HEK293T (cell line): ENCODE measurements around the gene ATP13A2.

ENCODE experiments used
- CTCF ChIA-PET: fragments of 350-600 bp; formaldehyde crosslinking; extraction: SDS; loops from one replicate; lab custom pipeline; 2021; ENCODE audit warnings: antibody characterized with exemption, inconsistent platforms; lab: Yijun Ruan, JAX
- POLR2A ChIA-PET: fragments of 350-600 bp; formaldehyde crosslinking; extraction: SDS; loops from one replicate; lab custom pipeline; 2020; ENCODE audit warnings: antibody characterized with exemption, inconsistent platforms; lab: Yijun Ruan, JAX
- DNase-seq: peaks from one replicate; pipeline ENCODE4 v3.0.0; 2012; ENCODE audit warnings: mixed read lengths; ENCODE audit errors: extremely low spot score
- ARNT ChIP-seq: fragments of 450-650 bp; IDR thresholded peaks from 2 replicates; pipeline ENCODE4 v1.6.1; 2017; ENCODE audit warnings: mild to moderate bottlenecking
- BHLHE40 ChIP-seq: fragments of 450-650 bp; IDR thresholded peaks from 2 replicates; pipeline ENCODE4 v1.6.1; 2016; ENCODE audit warnings: mild to moderate bottlenecking, moderate library complexity, borderline replicate concordance
- CTBP1 ChIP-seq: fragments of 450-650 bp; IDR thresholded peaks from 2 replicates; pipeline ENCODE4 v1.6.1; 2016; ENCODE audit warnings: borderline replicate concordance
- ELF4 ChIP-seq: fragments of 450-650 bp; IDR thresholded peaks from 2 replicates; pipeline ENCODE4 v1.6.1; 2017; ENCODE audit warnings: antibody characterized with exemption
- FOXA1 ChIP-seq: fragments of 450-650 bp; IDR thresholded peaks from 2 replicates; pipeline ENCODE4 v1.6.1; 2016; ENCODE audit warnings: mild to moderate bottlenecking
- FOXK2 ChIP-seq: fragments of 450-650 bp; IDR thresholded peaks from 2 replicates; pipeline ENCODE4 v1.6.1; 2016; ENCODE audit warnings: mild to moderate bottlenecking
- FOXM1 ChIP-seq: fragments of 450-650 bp; IDR thresholded peaks from 2 replicates; pipeline ENCODE4 v1.6.1; 2017; ENCODE audit warnings: mild to moderate bottlenecking, borderline replicate concordance
- HDGF ChIP-seq: fragments of 450-650 bp; IDR thresholded peaks from 2 replicates; pipeline ENCODE4 v1.6.1; 2017; ENCODE audit warnings: antibody characterized with exemption, borderline replicate concordance
- L3MBTL2 ChIP-seq: fragments of 450-650 bp; conservative IDR thresholded peaks from 2 replicates; pipeline ENCODE4 v1.6.1; 2016; ENCODE audit warnings: mild to moderate bottlenecking
- LEF1 ChIP-seq: fragments of 450-650 bp; IDR thresholded peaks from 2 replicates; pipeline ENCODE4 v1.6.1; 2017; ENCODE audit warnings: mild to moderate bottlenecking, borderline replicate concordance
- NFRKB ChIP-seq: fragments of 450-650 bp; IDR thresholded peaks from 2 replicates; pipeline ENCODE4 v1.6.1; 2016; ENCODE audit warnings: mild to moderate bottlenecking, moderate library complexity
- SP1 ChIP-seq: fragments of 450-650 bp; IDR thresholded peaks from 2 replicates; pipeline ENCODE4 v1.6.1; 2017
- SUZ12 ChIP-seq: fragments of 450-650 bp; IDR thresholded peaks from 2 replicates; pipeline ENCODE4 v1.6.1; 2016; ENCODE audit warnings: mild to moderate bottlenecking
- TARDBP ChIP-seq: fragments of 450-650 bp; IDR thresholded peaks from 2 replicates; pipeline ENCODE4 v1.6.1; 2016
- ZNF384 ChIP-seq: fragments of 450-650 bp; IDR thresholded peaks from 2 replicates; pipeline ENCODE4 v1.6.1; 2016
- TF ChIP-seq, protein P1 (sequence below): fragments of 450-650 bp; IDR thresholded peaks from 2 replicates; pipeline ENCODE4 v1.6.1; 2016

The ATP13A2 gene, protein sequence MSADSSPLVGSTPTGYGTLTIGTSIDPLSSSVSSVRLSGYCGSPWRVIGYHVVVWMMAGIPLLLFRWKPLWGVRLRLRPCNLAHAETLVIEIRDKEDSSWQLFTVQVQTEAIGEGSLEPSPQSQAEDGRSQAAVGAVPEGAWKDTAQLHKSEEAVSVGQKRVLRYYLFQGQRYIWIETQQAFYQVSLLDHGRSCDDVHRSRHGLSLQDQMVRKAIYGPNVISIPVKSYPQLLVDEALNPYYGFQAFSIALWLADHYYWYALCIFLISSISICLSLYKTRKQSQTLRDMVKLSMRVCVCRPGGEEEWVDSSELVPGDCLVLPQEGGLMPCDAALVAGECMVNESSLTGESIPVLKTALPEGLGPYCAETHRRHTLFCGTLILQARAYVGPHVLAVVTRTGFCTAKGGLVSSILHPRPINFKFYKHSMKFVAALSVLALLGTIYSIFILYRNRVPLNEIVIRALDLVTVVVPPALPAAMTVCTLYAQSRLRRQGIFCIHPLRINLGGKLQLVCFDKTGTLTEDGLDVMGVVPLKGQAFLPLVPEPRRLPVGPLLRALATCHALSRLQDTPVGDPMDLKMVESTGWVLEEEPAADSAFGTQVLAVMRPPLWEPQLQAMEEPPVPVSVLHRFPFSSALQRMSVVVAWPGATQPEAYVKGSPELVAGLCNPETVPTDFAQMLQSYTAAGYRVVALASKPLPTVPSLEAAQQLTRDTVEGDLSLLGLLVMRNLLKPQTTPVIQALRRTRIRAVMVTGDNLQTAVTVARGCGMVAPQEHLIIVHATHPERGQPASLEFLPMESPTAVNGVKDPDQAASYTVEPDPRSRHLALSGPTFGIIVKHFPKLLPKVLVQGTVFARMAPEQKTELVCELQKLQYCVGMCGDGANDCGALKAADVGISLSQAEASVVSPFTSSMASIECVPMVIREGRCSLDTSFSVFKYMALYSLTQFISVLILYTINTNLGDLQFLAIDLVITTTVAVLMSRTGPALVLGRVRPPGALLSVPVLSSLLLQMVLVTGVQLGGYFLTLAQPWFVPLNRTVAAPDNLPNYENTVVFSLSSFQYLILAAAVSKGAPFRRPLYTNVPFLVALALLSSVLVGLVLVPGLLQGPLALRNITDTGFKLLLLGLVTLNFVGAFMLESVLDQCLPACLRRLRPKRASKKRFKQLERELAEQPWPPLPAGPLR

DNA sequence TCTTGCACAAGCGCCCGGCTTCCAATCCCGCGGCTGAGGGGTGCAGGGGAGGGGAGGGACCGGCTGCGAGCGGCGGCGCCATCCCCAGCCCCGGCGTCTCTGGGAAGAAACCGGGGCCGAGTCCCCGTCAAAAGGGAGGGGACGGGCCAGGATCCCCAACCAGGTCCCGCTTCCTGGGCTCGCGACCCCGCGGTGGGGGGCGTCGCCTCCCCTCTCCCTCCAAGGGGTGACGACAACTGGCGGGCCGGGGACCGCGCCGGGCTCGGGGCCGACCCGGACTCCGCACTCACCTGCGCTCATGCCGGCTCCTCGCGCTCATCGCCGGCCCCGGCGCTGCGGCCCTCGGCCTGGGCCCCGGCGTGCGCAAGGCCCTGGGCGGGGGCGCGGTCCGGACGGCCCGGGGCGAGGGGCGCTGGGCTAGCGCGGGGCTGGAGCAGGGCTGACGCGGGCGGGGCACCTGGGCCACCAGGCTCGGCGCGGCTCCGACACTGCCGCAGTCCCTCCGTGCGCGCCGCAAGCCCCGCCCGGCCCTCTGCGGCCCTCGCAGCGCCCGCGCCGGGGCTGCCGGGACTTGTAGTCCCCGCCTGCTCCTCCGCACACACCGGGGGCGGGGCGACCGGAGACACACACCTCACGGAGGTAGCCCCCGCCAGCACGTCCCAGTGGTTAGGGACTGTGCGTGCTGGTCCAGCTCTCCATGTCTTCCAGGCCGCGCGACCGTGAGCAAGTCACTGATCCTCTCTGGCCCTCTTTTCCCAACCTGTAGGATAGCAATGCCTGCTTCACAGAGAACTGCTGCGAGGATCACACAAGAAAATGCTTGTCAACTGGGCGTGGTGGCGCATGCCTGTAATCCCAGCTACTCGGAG, at the start of gene ATP13A2:
ATP13A2 (minus strand) TSS at position 490 of the 869 bp plus-strand sequence; CDS start at position 300, 190 bp downstream.
- TF ChIP-seq LEF1, result no peak
- peak; percentile 57; the same call in 1 of the 2 replicates for TF ChIP-seq FOXM1
- CTCF ChIA-PET, result interaction anchor here (0.6 kb wide), 1 partner anchor 25 kb away, joined by 3 read pairs; no protein-coding TSS in a partner anchor
- POLR2A ChIA-PET, result interaction anchor here (1.2 kb wide), 1 partner anchor 11 kb away, joined by 6 read pairs; no protein-coding TSS in a partner anchor
- peak; percentile 92 for DNase-seq

DNA sequence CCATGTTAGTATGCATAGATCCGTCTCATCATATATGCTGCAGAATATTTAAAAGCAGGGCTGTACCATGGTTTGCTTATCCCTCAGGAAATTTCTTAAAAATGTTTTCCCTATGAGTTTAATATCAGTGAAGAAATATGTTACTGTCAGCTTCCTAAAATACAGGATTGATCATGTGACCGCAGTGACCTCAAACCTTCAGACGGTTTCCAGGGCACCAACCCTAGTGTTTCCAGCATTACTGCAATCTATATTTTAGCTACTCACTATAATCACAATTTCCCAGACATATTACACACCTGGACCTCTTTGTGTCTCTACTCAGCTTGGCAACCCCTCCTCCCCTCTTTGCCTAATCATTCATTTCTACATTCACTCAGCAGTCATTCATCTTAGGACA, 49.8 kb upstream of the ATP13A2 start:
- POLR2A ChIA-PET, result no interaction called here
- DNase-seq, result no peak
- CTCF ChIA-PET, result interaction anchor here (0.5 to 1.8 kb wide), 2 partner anchors 176 to 217 kb away, joined by 3 to 6 read pairs; no protein-coding TSS in a partner anchor
- TF ChIP-seq, protein P1, sequence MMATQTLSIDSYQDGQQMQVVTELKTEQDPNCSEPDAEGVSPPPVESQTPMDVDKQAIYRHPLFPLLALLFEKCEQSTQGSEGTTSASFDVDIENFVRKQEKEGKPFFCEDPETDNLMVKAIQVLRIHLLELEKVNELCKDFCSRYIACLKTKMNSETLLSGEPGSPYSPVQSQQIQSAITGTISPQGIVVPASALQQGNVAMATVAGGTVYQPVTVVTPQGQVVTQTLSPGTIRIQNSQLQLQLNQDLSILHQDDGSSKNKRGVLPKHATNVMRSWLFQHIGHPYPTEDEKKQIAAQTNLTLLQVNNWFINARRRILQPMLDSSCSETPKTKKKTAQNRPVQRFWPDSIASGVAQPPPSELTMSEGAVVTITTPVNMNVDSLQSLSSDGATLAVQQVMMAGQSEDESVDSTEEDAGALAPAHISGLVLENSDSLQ, result no peak
- TF ChIP-seq CTBP1 (no peak), SP1 (no peak), ZNF384 (no peak), NFRKB (no peak), L3MBTL2 (no peak), FOXK2 (no peak), LEF1 (no peak), HDGF (no peak), ARNT (no peak), ELF4 (no peak), BHLHE40 (no peak), SUZ12 (no peak), FOXA1 (no peak)

DNA sequence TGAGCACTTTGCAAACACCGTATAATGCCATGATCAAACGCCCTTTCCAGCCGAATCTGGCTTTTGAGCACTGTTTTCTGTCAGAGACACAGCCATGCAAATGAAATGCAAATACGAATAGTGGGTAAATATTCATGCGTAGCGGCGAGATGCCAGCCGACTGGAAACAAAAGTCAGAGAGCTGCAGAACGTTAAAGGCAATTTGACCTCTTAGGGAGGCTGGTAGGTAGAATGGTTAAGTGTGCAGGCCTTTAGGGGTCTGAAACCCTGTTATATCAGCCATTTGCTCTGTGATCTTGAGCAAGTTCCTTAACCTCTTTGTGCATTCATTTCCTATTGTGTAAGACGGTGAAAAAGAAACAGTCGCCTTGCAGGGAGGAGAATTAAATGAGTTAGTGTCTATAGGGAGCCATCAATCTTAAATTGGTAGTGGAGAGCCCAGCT, 48.6 kb upstream of the ATP13A2 start:
- TF ChIP-seq ARNT, result no peak
- no peak for TF ChIP-seq L3MBTL2
- TF ChIP-seq CTBP1, result no peak
- no peak for TF ChIP-seq NFRKB
- no peak for TF ChIP-seq SP1
- TF ChIP-seq FOXM1, result no peak
- no peak for TF ChIP-seq HDGF
- no peak for TF ChIP-seq TARDBP
- TF ChIP-seq LEF1, result no peak
- TF ChIP-seq ELF4, result no peak
- no peak for TF ChIP-seq FOXA1
- TF ChIP-seq, protein P1, result no peak
- no peak for TF ChIP-seq SUZ12
- no peak for TF ChIP-seq BHLHE40
- TF ChIP-seq ZNF384, result no peak
- TF ChIP-seq FOXK2, result no peak
- no peak for DNase-seq
- POLR2A ChIA-PET, result no interaction called here
- CTCF ChIA-PET, result interaction anchor here (0.6 to 1.8 kb wide), 4 partner anchors 37 to 188 kb away, joined by 3 to 6 read pairs (median 4); no protein-coding TSS in a partner anchor

DNA sequence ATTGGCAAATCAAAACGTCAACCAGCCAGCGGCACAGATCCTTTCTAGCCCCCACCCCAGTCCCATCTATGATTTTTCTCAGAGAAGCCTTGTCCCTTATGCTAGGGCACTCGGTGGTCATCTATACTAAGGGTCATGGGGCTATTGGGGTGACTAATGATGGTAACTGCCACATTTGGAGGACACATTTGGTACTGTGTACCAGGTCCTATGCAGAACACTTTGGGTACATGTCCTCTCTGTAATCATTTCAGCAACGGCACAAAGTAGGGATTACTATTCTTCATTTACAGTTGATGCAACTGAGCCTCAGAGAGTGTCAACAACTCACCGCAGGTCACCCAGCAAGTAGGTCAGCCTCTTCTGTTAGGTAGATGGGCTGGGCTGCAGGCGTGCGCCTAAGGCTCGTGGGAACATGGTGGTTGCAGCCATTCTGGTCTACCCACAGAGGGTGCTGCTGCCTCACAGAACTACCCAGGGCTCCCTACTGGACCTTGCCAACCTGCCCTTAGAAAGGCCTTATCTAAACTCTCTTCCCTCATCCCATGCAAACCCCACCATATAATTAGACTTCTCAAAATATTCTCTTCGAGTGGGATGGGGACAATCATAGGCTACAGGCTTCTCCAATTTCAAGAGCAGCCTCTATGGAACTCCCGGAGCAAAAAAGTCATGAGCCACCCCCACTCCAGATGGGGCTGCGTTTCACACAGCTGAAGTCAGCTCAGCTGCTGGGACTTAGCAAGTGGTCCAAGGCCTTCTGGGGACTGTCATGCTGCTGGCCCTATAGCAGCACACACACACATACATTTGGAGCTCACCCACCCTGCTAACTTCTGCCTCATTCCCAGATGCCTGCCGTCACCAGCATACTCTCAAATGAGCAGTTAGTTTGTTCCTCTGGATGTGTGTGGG, 47.9 kb upstream of the ATP13A2 start:
- ChIA-PET CTCF (interaction anchor here (0.6 to 1.8 kb wide), 4 partner anchors 37 to 189 kb away, joined by 3 to 6 read pairs (median 4); no protein-coding TSS in a partner anchor), POLR2A (no interaction called here)
- TF ChIP-seq CTBP1 (no peak), FOXM1 (no peak), ARNT (no peak), L3MBTL2 (no peak), BHLHE40 (no peak), LEF1 (no peak), HDGF (no peak), TARDBP (no peak), FOXA1 (no peak), SUZ12 (no peak), FOXK2 (no peak), ELF4 (no peak), SP1 (no peak), ZNF384 (no peak), NFRKB (no peak)
- TF ChIP-seq, protein P1, result no peak
- peak; percentile 76 for DNase-seq
